NCI-H1105 (cell line): ENCODE results near the gene FST.

ENCODE experiments used
- DNase-seq: peaks from one replicate; lab custom pipeline; 2025; lab: John Stamatoyannopoulos, UW

The FST gene

DNA sequence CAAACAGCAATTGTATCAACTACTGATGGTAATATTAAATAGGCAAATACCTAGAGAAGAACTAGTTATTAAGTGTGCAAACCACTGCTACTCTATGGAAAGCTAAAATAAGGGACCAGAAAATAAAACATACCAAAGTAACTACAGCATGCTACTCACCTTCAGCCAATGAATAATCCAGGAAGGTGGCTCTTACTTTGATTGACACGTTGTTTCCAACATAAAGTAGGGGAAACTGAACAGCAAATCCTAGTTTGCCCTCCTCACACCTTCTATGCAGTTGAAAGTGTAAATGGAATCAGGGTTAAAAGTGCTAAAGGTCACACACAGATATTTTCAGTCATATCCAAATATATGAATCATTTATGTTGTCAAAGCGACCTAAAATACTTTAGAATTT is 5.1 kb upstream of the FST start:
- no peak for DNase-seq

DNA sequence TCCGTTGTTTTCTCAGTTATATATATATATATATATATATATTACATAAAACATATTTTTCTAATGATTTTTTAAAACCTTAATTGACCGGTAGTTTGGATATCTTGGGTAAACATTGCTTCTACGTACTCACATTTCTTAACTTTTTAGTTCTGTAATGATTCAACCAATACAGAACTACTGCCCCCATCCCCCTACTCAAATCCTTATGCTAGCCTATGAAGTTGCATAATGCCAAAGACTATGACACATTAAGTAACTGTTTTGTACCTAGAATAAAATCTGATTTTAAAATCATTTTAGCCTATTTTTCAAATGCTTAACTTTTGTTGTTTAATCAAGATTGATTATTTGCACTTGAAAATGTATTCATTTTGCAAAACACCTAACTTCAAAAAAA is 4.4 kb upstream of the FST start:
- no peak for DNase-seq

DNA sequence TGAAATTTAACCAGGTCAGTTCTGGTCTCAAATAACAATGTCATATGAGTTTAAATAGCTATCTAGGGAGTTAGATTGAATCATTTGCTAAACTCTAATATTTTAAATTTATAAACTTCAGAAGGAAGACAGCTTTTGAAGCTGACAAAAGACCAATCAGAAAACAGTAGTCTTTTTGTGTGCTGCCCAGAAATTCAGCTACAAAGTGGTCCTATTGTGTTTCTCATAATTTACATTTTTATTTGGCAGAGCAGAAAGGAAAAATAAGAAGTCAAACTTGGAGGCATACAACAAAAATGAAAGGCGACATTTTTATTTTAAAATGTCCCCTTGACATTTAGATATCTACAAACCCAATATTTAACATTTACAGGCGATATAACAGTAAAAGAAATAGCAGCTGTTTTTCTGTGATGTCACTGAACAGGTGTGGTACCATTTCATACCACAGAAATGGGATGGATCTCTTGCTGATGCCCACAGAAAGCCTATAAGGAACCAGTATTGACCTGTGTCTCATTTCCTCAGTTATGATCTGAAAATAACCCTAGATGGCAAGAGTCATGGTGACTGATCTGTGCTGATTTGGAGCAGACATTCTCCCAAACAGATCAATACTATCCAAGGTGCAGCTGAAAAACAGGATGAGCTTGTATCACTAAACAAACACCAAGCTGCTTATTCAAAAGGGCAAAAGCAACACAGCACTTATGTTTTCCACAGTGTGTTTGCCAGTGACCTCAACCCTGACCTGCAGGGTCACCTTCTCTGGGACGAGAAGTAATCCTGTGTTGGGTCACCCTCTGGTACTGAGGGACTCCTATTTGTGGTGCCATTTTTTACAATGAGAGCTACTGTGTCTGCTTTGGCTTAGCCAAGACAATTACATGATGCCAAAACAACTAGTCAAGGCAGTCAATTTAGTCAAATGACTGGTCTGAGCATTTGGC is 3.6 kb upstream of the FST start:
- no peak for DNase-seq

DNA sequence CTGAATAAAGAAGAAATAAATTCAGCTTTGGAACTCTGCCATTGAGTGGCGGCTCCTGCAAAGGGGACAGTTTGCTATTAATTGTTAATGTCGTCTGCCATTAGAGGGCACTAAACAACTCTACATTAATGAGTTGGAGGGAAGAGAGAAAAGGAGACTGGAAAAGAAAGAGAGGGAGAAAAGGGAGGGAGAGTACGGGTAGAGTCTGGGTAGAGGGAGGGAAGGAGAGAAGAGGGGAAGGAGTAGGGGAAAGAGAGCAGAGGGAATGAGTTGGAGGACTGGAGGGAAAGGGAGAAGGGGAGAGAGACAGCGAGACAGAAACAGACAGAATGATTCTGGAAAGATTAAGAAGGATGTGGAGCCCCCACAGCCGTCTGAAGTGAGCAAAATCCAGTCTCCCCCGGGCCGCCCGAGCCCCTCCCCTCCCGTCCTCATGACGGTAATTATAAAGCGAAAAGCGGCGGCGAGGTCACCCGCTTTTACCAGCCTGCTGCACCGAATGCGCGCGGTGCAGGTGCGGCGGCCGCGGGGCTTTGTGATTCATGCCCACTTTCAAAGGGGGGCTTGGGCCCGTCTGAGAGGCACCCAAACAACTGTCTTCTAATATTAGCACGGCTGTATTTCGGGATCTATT is 1.9 kb upstream of the FST start:
- peak; percentile 58 for DNase-seq

DNA sequence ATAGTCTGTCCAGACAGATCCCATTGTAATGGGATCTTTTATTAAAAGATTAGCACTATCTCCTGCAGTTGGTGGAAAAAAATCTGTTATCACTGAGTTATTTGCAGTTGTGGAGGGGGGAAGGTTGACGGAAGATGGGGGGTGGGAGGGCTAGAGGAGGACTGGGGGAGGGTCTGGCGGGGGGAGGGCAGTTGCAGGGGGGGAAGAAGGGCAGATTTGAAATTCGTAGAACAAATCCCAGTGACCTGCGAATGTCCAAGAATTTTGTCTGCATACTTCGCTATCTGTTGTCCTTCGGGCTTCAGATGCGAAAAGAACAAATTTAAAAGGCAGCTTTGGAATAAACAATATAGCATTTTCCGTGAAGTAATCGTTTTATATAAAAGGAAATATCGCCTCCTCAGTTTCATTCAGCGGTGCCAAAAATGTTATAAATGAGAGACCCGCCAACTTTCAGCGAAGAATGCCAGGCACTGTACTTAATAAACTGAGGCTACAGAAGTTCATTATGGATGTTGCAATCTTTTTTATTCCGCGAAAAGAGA is 1.3 kb upstream of the FST start:
- DNase-seq, result no peak

DNA sequence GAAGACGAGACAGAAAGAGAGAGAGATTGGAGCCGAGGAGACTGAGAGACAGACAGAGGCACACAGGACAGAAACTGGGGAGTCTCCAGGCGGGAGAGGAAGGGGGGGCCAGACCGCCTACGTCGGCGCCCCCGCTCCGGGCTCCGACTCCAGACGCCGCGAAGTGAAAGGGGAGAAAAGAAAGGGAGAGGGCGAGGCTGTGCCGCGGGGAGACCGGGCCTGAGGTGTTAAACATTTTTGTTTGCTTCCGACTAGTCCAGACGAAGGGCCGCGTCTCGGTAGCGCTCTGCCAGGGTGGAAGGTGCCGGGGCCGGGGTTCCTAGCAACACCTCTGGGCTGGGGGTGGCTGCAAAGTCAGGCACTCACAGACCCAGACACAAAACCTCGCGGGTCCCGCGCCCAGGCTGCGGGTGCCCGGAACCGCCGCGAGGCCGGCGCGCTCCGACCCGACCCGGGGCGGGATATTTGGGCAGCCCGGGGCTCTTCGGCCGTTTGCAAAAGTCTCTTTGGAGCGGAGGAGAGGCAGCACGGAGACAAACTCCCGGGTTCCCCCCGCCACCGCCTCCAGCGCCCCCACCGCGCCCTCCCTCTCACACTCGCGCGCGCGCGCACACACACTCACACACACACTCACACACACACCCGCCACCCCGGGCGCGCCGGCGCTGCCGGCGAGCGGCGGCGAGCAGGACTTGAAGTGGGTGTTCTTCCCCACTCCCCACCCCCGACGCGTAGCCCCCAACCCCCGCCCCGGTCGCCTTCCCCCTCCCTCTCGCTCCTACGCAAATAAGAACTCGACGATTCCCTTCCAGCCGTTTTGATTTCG is 626 bp upstream of the FST start:
- DNase-seq, result peak; percentile 33

DNA sequence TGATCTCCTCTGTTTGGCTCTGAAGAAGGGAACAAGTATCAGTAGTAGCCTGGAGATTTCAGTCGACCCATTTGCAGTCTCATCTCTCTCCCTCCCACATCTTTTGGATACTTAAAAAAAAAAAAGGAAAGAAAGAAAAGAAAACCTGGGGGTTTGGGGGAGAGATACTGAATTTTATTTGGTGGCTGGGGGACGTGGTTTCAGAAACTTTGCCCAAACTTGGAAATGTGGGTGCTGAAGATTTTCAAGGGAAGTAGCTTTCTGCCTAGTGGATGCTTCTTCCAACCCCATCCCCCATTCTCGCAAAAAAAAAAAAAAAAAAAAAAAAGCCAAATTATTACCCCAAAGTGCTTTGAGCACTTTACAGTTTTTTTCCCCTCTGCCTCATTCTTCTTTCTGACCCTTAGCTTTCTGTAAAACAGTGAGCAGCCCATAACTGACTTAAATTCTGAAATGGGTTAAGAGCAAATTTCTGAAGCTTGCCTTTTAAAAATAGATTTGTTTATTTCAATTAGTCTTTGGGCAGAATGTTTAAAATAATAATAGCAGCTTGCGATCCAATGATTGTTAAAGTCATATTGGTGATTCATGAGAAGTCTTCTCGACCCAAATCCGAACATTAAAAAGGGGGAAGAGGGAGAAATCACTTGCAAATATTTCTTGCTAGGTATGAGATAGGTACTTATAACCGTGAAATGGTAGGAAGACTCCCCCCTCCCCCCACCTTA is 894 bp downstream of the FST start:
- DNase-seq, result no peak

DNA sequence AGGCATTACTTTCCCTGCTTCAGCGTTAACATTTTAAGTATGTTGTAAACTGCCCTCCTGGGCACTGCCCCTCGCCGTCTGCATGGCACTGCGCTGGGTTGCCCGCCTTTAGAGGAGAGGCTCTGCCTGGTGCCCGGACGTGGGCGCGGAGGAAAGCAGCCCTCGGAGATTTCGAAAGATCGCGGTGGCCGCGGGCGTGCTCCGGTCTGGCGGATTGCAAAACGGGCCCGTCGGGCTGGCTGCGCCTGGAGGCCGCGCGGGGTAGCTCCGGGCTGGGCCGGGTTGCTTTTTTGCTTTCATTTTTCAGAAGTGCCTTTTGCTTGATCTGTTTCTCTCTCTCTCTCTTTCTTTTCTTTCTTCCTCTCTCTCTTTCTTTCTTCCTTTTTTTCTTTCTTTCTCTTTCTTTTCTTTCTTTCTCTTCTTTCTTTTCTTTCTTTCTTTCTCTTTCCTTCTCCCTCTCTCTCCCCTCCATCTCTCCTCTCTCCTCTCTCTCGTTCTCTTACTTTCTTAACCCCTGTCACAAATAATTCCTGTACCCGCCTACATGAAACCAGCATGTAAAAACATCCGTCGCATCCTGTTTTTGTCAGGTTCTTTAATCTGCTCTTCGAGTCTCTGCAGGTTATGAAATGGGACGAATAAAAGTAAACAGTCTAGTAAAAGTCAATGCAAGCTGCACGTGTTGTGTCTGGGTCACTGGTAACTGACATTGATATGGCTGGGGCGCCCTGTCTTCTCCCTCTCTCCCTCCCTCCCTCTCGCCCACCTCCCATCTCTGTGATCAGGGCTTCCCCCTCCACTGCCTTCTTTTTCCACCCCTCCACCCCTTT is 1.7 kb downstream of the FST start:
- no peak for DNase-seq

DNA sequence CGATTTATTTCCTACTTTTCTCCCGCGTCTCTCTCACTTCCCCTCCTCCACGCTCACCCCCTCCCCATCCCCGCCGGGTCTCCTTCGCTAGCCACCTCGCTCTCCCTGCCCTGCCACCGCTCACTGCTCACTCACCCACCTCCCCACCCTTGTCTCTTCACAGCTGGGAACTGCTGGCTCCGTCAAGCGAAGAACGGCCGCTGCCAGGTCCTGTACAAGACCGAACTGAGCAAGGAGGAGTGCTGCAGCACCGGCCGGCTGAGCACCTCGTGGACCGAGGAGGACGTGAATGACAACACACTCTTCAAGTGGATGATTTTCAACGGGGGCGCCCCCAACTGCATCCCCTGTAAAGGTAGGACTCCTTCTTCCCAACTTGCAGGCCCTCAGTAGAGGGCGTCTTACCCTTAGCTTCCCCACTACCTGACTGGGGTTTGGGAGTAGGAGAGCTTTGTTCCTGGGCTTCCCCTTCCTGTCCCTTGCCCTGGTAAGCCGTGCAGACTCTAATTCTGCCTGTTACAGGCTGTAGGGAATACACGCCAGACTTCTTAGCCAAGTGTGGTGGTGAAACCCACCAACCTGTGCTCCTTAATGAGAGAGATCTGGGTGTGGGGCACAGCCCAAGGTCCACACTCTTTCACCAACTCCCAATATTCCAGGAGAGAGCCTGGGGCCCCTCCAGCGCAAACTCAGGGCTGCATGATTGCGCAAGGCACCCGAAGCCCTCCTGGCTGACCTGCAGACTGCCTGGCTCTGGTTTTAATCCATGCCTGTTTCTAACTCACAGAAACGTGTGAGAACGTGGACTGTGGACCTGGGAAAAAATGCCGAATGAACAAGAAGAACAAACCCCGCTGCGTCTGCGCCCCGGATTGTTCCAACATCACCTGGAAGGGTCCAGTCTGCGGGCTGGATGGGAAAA is 2.5 kb downstream of the FST start:
- DNase-seq, result no peak

DNA sequence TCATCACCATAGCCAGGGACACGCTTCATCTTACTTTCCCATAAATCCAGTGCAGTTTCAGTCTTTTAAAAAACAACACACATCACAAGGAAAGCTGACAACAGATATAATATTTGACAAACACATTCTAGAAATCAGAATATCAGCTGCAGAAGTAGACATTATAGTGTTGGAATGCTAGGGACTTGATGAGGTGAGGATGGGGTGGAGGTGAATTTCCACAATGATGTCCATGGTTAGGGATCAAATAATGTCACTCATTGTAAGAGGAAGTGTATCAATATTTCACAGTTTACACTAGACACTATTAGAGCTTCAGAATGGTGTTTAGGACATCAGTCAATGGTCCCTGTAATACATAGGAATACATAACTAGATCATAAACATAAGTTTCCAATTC is 7.0 kb downstream of the FST start:
- DNase-seq, result no peak

DNA sequence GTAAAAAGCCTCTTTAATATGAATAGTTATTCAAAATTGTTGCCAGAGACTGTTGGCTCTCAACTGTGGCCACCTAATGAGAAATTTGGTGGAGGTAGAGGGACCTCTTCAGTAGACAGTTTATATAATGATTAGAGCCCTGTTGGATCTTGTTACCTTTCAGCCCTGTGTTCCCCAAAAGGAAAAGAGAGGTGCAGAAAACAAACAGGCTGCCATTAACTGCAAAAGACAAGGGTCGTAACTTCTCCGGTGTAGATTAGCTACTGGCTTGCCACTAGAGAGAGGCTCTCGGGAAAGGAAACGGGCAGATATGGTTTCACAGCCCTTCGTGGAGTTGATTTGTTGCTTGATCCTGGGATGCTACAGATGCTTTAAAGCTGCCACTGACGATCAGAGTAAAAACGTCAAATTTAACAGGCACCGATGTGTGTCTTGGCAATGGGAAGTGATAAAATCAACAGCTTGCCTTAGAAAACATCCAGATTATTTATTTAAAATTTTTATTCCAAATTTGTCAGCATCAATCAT is 7.8 kb downstream of the FST start:
- DNase-seq, result no peak

DNA sequence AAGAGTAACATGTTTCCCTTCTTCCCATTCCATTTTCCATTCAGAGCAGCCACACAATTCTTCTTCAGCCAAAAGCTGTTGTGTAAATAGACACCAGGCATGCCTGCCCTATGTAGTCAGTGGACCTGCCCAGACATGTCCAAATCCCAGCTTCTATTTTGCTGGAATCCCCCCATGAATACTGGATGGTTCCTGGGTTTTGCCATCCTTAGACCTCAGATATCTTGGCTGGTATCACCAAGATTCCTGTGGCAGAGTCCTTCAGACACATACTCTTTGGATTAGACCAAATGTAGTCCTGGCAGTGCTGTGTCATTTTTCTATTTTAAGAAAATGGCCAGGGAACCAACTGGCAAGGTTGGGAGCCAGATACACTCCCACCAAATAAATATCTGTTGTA is 10.3 kb downstream of the FST start:
- no peak for DNase-seq

DNA sequence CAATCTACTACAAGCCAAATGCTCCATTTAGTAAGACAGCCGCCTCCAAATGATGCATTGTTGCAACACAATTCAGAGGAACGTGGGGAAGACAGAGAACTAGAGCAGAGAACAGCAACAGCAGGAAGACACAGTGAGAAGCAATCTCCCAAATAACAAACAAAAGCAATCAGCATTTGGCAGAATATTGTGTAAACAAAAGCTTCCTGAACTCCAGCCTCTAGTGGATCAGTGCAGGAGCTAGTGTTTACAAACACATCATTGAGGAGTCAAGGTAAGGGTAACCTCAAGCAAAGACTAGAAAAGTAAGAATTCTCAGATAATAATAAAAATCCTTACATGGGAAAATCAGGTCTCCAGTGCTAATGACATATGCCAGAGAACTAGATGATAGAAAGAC is 20.6 kb downstream of the FST start:
- no peak for DNase-seq

DNA sequence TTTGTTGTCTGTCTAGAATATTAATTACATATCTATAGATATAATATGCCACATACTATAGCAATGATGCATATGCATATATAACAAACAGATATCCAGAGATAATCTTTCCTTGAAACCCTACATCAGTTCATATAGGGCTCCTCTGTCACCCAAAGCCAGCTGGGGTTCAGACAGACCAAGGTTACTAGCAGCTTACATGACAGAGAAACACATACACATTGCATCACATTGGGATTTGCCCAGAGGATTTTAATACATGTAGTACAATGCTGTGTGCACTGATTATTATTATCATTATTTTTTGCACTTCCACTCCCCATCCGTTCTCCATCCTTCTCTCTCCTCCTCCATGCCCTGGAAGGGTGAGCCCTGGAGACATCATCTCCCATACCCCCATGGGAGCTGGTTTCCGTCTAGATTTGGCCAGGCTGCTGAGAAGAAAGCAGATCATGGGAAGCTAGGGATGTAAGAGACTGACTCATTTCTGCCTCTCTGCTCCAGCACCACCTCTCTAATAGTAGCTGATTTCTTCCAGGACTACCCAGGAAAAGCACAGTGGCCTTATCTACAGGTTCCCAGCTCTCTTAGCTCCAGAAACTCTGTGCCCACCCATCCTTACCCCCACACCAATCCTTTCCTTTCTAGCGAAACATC is 23.3 kb downstream of the FST start:
- DNase-seq, result no peak

DNA sequence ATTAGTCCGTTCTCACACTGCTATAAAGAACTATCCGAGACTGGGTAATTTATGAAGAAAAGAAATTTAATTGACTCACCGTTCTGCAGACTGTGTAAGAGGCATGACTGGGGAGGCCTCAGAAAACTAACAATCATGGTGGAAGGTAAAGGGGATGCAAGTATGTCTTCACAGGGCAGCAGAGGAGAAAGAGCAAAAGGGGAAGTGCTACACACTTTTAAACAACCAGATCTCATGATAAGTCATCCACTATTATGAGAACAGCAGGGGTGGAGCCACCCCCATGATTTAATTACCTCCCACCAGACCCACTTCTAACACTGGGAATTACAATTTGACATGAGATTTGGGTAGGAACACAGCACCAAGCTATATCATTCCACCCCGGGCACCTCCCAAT is 26.6 kb downstream of the FST start:
- DNase-seq, result no peak

DNA sequence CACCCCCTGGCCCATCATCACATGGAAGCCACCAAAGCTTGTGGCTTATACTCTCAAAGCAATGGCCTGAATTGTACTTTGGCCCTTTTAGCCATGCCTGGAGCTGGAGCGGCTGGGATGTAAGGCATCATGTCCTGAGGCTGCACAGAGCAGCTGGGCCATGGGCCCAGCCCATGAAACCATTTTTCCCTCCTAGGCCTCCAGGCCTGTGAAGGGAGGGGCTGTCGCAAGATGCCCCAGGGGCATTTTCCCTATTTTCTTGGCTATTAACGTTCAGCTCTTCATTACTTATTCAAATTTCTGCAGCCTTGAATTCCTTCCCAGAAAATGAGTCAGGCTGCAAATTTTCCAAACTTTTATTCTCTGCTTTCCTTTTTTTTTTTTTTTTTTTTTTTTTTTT is 27.7 kb downstream of the FST start:
- DNase-seq, result no peak

DNA sequence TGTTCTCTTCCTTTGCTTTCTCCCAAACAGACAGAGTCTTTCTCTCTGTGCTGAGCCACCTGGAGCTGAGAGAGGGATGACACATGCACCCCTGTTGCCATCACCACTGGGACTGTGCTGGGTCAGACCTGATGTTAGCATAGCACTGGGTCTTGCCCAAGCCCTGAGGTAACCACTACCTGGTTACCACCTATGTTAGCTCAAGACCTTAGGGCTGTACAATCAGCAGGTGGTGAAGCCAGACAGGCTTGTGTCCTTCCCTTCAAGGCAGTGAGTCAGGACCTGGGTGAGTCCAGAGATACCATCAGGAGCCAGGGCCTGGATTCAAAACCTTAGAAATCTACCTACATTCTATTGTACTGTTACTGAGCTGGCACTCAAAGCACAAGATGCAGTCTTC is 32.1 kb downstream of the FST start:
- DNase-seq, result no peak

DNA sequence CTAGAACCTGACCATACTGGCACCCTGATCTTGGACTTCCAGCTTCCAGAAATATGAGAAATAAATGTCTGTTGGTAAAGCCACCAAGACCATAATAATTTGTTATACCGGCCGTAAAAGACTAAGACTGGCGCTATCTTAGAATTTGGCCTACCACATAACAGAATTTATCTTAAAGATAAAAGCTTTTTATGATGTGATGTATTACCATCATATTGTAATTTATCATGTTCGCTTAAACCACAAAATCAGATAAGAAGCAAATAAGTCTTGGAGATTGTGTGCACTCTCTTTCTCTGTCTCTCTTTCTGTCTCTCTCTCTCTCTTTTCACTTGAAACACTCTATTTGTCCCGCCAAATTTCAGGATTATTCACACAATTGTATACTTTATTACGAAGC is 35.6 kb downstream of the FST start:
- no peak for DNase-seq

DNA sequence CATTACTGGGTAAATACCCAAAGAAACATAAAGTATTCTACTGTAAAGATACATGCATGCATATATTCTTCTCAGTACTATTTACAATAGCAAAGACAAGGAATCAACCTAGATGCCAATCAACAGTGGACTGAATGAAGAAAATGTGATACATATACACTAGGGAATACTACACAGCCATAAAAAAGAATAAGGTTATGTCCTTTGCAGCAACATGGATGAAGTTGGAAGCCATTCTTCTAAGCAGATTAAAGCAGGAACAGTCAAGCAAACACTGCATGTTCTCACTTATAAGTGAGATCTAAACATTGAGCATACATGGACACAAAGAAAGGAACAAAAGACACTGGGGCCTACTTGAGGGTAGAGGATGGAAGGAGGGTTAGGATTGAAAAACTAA is 40.4 kb downstream of the FST start:
- no peak for DNase-seq
